ENCODE results near the gene ATP8A2.

Gene ATP8A2

DNA sequence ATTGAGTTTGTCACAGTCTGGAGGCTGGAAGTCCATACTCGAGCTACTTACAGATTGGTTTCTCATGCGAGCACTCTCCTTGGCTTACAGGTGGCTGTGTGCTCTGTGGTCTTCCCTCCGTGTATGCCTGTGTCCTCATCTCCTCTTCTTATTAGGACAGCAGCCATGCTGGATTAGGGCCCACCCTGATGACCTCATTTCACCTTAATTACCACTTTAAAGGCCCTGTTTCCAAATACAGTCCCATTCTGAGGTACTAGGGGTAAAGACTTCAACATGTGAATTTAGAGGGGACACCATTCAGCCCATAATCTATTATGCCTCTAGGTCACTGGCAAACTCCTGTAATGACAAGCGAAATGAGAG lies 639.4 kb downstream of the ATP8A2 start:
- TF ChIP-seq POLR2AphosphoS5 (IDR thresholded peaks at IDR 0.05; ENCODE audit: low read depth, low read length) (no peak), FOXP2 (optimal IDR thresholded peaks at IDR 0.05; ENCODE audit: borderline replicate concordance, extremely low read depth, extremely low read length, insufficient read depth) (no peak), SIN3A (IDR thresholded peaks at IDR 0.05; ENCODE audit: borderline replicate concordance, insufficient read depth, low read length) (no peak), TAF1 (IDR thresholded peaks at IDR 0.05; ENCODE audit: borderline replicate concordance, insufficient read depth, low read length) (no peak)
- TF ChIP-seq, protein P1, sequence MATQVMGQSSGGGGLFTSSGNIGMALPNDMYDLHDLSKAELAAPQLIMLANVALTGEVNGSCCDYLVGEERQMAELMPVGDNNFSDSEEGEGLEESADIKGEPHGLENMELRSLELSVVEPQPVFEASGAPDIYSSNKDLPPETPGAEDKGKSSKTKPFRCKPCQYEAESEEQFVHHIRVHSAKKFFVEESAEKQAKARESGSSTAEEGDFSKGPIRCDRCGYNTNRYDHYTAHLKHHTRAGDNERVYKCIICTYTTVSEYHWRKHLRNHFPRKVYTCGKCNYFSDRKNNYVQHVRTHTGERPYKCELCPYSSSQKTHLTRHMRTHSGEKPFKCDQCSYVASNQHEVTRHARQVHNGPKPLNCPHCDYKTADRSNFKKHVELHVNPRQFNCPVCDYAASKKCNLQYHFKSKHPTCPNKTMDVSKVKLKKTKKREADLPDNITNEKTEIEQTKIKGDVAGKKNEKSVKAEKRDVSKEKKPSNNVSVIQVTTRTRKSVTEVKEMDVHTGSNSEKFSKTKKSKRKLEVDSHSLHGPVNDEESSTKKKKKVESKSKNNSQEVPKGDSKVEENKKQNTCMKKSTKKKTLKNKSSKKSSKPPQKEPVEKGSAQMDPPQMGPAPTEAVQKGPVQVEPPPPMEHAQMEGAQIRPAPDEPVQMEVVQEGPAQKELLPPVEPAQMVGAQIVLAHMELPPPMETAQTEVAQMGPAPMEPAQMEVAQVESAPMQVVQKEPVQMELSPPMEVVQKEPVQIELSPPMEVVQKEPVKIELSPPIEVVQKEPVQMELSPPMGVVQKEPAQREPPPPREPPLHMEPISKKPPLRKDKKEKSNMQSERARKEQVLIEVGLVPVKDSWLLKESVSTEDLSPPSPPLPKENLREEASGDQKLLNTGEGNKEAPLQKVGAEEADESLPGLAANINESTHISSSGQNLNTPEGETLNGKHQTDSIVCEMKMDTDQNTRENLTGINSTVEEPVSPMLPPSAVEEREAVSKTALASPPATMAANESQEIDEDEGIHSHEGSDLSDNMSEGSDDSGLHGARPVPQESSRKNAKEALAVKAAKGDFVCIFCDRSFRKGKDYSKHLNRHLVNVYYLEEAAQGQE (IDR thresholded peaks at IDR 0.05; ENCODE audit: insufficient read depth in 1 of 2, low read depth in 2 of 2, low read length in 2 of 2), result no peak

DNA sequence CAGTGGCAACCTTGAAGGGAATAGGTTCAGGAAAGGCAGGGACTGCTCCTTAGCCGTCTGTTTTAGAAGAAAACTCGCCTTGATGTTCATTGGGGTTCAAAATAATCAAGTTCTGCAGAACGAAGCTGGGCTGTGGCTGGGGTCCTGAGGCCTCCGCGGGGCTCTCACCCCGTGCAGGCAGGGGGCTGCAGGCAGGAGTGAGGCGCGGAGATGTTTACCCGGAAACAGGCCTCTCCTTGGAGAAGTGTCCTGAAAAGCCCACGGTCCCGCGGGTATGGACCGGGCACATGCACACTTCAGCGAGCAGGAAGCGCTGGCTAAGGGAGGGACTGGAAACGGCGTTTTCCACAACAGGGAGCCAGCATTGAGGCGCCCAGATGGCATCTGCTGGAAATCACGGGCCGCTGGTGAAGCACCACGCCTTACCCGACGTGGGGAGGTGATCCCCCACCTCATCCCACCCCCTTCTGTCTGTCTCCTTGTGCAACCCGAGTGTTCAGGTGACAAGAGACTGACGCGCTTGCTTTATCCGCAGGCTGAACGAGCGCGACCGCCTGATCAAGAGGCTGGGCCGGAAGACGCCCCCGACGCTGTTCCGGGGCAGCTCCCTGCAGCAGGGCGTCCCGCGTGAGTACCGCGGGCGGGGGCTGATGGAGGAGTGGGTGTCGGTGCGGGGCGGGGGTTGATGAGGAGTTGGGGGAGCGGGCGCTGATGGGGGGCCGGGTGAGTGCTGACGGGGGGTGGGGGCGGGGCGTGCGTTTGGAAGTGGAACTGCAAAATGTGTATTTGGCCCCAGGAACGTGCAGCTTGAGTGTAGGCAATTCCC lies 640.4 kb downstream of the ATP8A2 start:
- TF ChIP-seq FOXP2 (optimal IDR thresholded peaks at IDR 0.05; ENCODE audit: borderline replicate concordance, extremely low read depth, extremely low read length, insufficient read depth) (no peak), SIN3A (IDR thresholded peaks at IDR 0.05; ENCODE audit: borderline replicate concordance, insufficient read depth, low read length) (no peak), POLR2AphosphoS5 (IDR thresholded peaks at IDR 0.05; ENCODE audit: low read depth, low read length) (no peak), TAF1 (IDR thresholded peaks at IDR 0.05; ENCODE audit: borderline replicate concordance, insufficient read depth, low read length) (no peak)
- TF ChIP-seq, protein P1 (IDR thresholded peaks at IDR 0.05; ENCODE audit: insufficient read depth in 1 of 2, low read depth in 2 of 2, low read length in 2 of 2), result no peak

DNA sequence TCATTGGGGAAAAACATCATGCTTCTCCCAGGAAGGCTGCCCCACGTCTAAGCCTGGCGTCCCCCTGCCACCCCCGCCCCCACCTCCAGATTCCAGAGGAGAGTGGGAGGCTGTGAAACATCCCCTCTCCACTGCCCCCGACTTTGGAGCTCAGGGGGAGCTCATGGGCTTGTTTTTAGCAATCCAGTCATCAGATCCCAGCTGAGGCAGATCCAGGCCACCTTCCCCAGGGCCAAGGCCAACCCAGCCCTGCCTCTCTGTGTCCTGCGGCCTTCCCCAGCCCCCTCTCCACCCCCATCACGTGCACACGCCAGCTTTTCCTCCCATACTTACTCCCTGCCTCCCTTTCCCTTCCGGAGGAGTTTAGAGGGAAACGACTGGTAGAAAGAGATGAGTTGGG lies 641.2 kb downstream of the ATP8A2 start:
- TF ChIP-seq TAF1 (IDR thresholded peaks at IDR 0.05; ENCODE audit: borderline replicate concordance, insufficient read depth, low read length) (no peak), POLR2AphosphoS5 (IDR thresholded peaks at IDR 0.05; ENCODE audit: low read depth, low read length) (no peak), FOXP2 (optimal IDR thresholded peaks at IDR 0.05; ENCODE audit: borderline replicate concordance, extremely low read depth, extremely low read length, insufficient read depth) (no peak)
- TF ChIP-seq, protein P1 (IDR thresholded peaks at IDR 0.05; ENCODE audit: insufficient read depth in 1 of 2, low read depth in 2 of 2, low read length in 2 of 2), result no peak

DNA sequence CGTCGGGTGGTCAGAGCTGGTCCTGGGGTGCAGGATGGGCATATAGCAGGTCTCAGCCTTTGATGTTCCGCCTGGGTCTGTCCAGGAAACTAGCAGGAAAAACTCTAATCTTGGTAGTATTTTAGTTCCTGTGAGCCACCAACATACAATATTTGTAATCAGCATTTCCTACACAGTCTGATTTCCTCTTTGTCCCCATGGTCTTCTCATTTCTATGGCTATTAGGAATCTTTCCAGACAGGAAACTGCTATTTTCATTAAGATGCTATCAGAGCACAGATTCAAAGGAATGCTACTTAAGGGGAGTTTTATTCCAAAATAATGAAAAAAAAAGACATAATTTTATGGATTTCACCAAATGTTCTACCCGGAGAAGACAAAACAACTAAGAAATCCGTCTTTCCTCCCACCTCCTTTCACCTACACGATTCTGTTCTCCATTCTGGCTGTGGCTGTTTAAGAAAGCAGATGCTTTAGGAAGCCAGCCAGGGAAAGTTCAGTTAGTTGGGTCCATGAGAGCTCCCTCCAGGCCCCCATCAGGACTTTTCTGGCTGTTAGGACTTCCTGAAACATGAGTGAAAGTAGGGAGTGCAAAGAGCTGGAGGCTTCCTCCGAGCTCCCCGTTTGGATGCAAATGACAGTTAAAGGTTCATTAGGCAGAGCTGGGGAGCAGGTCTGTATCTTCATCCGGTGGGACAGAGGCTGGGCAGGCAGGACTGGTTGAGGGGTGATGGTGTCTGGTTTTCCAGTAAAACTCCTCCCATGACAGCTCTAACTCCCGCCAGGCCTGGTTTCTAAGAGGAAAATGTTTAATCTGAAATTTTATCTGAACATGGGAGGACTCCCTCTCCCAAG lies 643.7 kb downstream of the ATP8A2 start:
- TF ChIP-seq SIN3A (IDR thresholded peaks at IDR 0.05; ENCODE audit: borderline replicate concordance, insufficient read depth, low read length) (no peak), POLR2AphosphoS5 (IDR thresholded peaks at IDR 0.05; ENCODE audit: low read depth, low read length) (no peak), TAF1 (IDR thresholded peaks at IDR 0.05; ENCODE audit: borderline replicate concordance, insufficient read depth, low read length) (no peak), FOXP2 (optimal IDR thresholded peaks at IDR 0.05; ENCODE audit: borderline replicate concordance, extremely low read depth, extremely low read length, insufficient read depth) (no peak)
- TF ChIP-seq, protein P1 (IDR thresholded peaks at IDR 0.05; ENCODE audit: insufficient read depth in 1 of 2, low read depth in 2 of 2, low read length in 2 of 2), result no peak

Data from PFSK-1 (cell line).